CD8-positive, alpha-beta memory T cell (primary cell): ENCODE results near the gene ITGB4. TPM values are rescaled to one million over a fixed set of nuclear protein-coding genes. Genes with fewer than 3 reads are reported as not detected.

Experiments
- CTCF ChIA-PET: fragments of 350-600 bp; sonication (Branson Sonifier 250); formaldehyde crosslinking; loops from one replicate; lab custom pipeline; 2021; ENCODE audit warnings: antibody characterized with exemption; lab: Charles Lee
- POLR2A ChIA-PET: fragments of 350-600 bp; sonication (Branson Sonifier 250); formaldehyde crosslinking; loops from one replicate; lab custom pipeline; 2021; ENCODE audit warnings: antibody characterized with exemption; lab: Charles Lee
- DNase-seq, 5 donors: peaks; one replicate each; pipeline versions ENCODE4 v3.0.0 to v3.0.0-alpha.2; 2020 to 2022; ENCODE audit warnings: mixed read lengths in 1 of 5
- H3K27ac ChIP-seq: one replicate; pipeline ENCODE4 v1.7.0; 2013; ENCODE audit warnings: low read depth, mild to moderate bottlenecking, low read length, moderate library complexity
- H3K27me3 ChIP-seq: 2 replicates; pipeline ENCODE4 v1.7.0; 2013; ENCODE audit warnings: low read length, mild to moderate bottlenecking; ENCODE audit not compliant: insufficient read depth, poor library complexity, severe bottlenecking
- H3K36me3 ChIP-seq: 2 replicates; pipeline ENCODE4 v1.7.0; 2013; ENCODE audit warnings: mild to moderate bottlenecking, low read length, moderate library complexity; ENCODE audit not compliant: insufficient read depth
- H3K4me1 ChIP-seq: 2 replicates; pipeline ENCODE4 v1.7.0; 2013; ENCODE audit warnings: mild to moderate bottlenecking, low read length, moderate library complexity; ENCODE audit not compliant: insufficient read depth
- H3K4me3 ChIP-seq: 2 replicates; pipeline ENCODE4 v1.7.0; 2013; ENCODE audit warnings: mild to moderate bottlenecking, low read length
- H3K9me3 ChIP-seq: 2 replicates; pipeline ENCODE4 v1.7.0; 2013; ENCODE audit warnings: mild to moderate bottlenecking, low read length
- H3K27ac Mint-ChIP-seq, 8 donors: one replicate each; pipeline ENCODE4 v1.8.0; 2020 to 2021; ENCODE audit warnings: mixed read lengths in 8 of 8, mild to moderate bottlenecking in 6 of 8, inconsistent platforms in 3 of 8, moderate library complexity in 3 of 8
- H3K27me3 Mint-ChIP-seq, 2 donors: one replicate each; pipeline ENCODE4 v1.8.0; 2020 to 2021; ENCODE audit warnings: mixed read lengths in 2 of 2, mild to moderate bottlenecking in 1 of 2, moderate library complexity in 1 of 2
- H3K36me3 Mint-ChIP-seq, 3 donors: one replicate each; pipeline ENCODE4 v1.8.0; 2020 to 2021; ENCODE audit warnings: mixed read lengths in 3 of 3, inconsistent platforms in 1 of 3, mild to moderate bottlenecking in 1 of 3
- H3K4me1 Mint-ChIP-seq, 3 donors: one replicate each; pipeline ENCODE4 v1.8.0; 2020 to 2021; ENCODE audit warnings: mixed read lengths in 3 of 3, inconsistent platforms in 1 of 3, mild to moderate bottlenecking in 1 of 3
- H3K4me3 Mint-ChIP-seq, 7 donors: one replicate each; pipeline ENCODE4 v1.8.0; 2020 to 2021; ENCODE audit warnings: mixed read lengths in 7 of 7, mild to moderate bottlenecking in 6 of 7, moderate library complexity in 4 of 7, inconsistent platforms in 2 of 7
- H3K9me3 Mint-ChIP-seq, 5 donors: one replicate each; pipeline ENCODE4 v1.8.0; 2020 to 2022; ENCODE audit warnings: mixed read lengths in 5 of 5, mild to moderate bottlenecking in 3 of 5, moderate library complexity in 2 of 5, inconsistent platforms in 1 of 5
- polyA plus RNA-seq: library from polyadenylated mRNA; unstranded; fragments of 300-500 nt; fragmentation: Illumina TruSeq; gene quantifications from one replicate; pipeline ENCODE4 v1.2.3, GENCODE V29; 2021
- total RNA-seq, 2 experiments: library from RNA; stranded (reverse); gene quantifications; one replicate each; pipeline ENCODE4 v1.2.3, GENCODE V29; 2021

Gene ITGB4
- total and polyA plus RNA-seq, 3 experiments from 2014 or later, result 1.5 to 2.1 (median 1.8) TPM

DNA sequence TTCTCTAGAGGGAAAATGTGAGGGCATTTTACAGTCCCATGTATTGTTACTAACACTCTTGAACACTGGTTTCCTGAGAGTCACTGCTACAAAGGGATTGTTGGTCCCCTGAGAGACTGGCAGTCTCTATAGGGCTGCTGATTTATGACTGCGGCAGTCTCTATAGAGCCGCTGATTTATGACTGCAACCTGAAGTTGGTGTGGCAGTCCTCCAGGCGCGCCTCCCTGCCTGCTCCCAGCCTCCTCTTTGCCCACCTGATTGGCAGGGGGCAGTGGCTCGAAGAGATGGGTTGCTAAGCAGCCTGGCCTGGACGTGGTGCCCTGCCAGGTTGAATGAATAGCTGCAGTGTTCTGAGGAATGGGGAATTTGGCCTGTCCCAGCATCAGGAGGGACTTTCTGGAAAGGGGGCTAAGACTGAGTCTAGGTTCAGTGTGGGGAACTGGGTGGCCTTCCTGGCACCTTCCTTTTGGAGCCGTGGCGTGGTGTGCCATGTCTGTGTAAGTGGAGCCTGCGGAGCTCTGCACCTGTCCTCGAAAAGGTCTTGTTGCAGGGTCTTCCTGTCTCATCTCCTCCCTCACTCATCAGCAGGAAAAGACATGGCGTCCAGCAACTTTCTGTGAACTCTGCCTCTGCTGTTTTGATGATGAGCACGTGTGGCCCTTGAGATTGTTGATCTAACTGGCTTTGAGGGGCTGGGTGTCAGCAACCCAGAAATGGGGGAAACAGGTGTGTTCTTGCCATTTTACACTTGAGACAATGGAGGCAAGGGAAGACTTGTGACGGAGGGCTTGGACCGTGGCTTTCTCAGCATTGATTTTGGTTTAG, 29.2 kb upstream of the ITGB4 start:
- Mint-ChIP-seq H3K9me3 (no peaks in the 10 kb centered on the region), H3K4me3 (peak overlapping the region in 2 of 7 donors; percentile 28 to 48), H3K27ac (peak overlapping the region in 1 of 8 donors; percentile 63), H3K36me3 (peaks cover 0 to 79% (median 8%) of the 10 kb centered on the region in 3 donors), H3K27me3 (no peaks in the 10 kb centered on the region), H3K4me1 (peaks cover 34 to 46% (median 46%) of the 10 kb centered on the region in 3 donors)
- Histone ChIP-seq H3K27ac (no peak overlapping the region), H3K4me1 (peaks cover 42% of the 10 kb centered on the region), H3K9me3 (no peaks in the 10 kb centered on the region), H3K27me3 (no peaks in the 10 kb centered on the region), H3K4me3 (no peak overlapping the region), H3K36me3 (peaks cover 45% of the 10 kb centered on the region)
- DNase-seq, result no peak
- ChIA-PET POLR2A (no interaction called here), CTCF (interaction anchor here (0.9 to 1.1 kb wide), 2 partner anchors 8 to 59 kb away, joined by 3 to 5 read pairs; partner anchors contain the start of gene SMIM5)

DNA sequence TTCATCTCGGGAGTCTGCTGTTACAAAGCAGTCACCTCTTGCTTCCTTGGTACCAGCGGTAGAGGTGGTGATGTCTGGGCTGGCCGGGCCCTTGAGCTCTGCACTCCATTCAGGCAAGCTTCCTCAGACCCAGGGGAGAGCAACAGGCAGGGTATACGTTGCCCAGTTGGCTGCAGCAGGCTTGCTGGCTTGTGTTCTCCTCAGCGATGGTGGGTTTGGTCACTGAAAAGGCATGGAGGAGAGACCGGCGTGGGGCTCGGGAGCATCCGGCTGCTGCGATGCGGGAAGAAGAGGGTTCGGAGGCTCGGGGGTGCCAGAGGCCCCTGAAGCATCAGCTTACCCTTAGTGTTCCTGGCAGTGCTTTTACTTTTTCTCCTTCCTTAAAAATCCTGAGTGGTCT, 28.3 kb upstream of the ITGB4 start:
- Histone ChIP-seq H3K36me3 (peaks cover 45% of the 10 kb centered on the region), H3K27ac (no peak overlapping the region), H3K4me3 (no peak overlapping the region), H3K4me1 (peaks cover 36% of the 10 kb centered on the region), H3K9me3 (no peaks in the 10 kb centered on the region), H3K27me3 (no peaks in the 10 kb centered on the region)
- POLR2A ChIA-PET, result no interaction called here
- no peak overlapping the region for H3K27ac Mint-ChIP-seq
- no peak for DNase-seq
- no peaks in the 10 kb centered on the region for H3K9me3 Mint-ChIP-seq
- H3K4me3 Mint-ChIP-seq, result no peak overlapping the region
- CTCF ChIA-PET, result interaction anchor here (0.9 to 1.1 kb wide), 2 partner anchors 9 to 60 kb away, joined by 3 to 5 read pairs; partner anchors contain the start of gene SMIM5
- no peaks in the 10 kb centered on the region for H3K27me3 Mint-ChIP-seq
- H3K36me3 Mint-ChIP-seq, result peaks cover 0 to 82% (median 6%) of the 10 kb centered on the region in 3 donors
- H3K4me1 Mint-ChIP-seq, result peaks cover 33 to 47% (median 41%) of the 10 kb centered on the region in 3 donors

GRCh38 chr17:75693500-75694481, 27.5 kb upstream of the ITGB4 start:
- Histone ChIP-seq H3K4me3 (no peak overlapping the region), H3K27me3 (no peaks in the 10 kb centered on the region), H3K27ac (no peak overlapping the region), H3K4me1 (peaks cover 28% of the 10 kb centered on the region), H3K36me3 (peaks cover 45% of the 10 kb centered on the region), H3K9me3 (no peaks in the 10 kb centered on the region)
- H3K4me1 Mint-ChIP-seq, result peaks cover 28 to 39% (median 34%) of the 10 kb centered on the region in 3 donors
- H3K27ac Mint-ChIP-seq, result peak overlapping the region in 1 of 8 donors; percentile 50
- CTCF ChIA-PET, result interaction anchor here (1.1 to 1.3 kb wide), 2 partner anchors 10 to 54 kb away, joined by 3 read pairs; no protein-coding TSS in a partner anchor
- H3K4me3 Mint-ChIP-seq, result no peak overlapping the region
- no peaks in the 10 kb centered on the region for H3K27me3 Mint-ChIP-seq
- H3K36me3 Mint-ChIP-seq, result peaks cover 0 to 84% (median 7%) of the 10 kb centered on the region in 3 donors
- no peaks in the 10 kb centered on the region for H3K9me3 Mint-ChIP-seq
- POLR2A ChIA-PET, result no interaction called here
- no peak for DNase-seq

GRCh38 chr17:75694536-75694935, 26.7 kb upstream of the ITGB4 start:
- Mint-ChIP-seq H3K27ac (no peak overlapping the region), H3K9me3 (no peaks in the 10 kb centered on the region), H3K27me3 (no peaks in the 10 kb centered on the region), H3K36me3 (peaks cover 0 to 86% (median 8%) of the 10 kb centered on the region in 3 donors), H3K4me3 (no peak overlapping the region), H3K4me1 (peaks cover 22 to 31% (median 26%) of the 10 kb centered on the region in 3 donors)
- no peaks in the 10 kb centered on the region for H3K27me3 ChIP-seq
- H3K9me3 ChIP-seq, result no peaks in the 10 kb centered on the region
- H3K4me3 ChIP-seq, result no peak overlapping the region
- ChIA-PET POLR2A (no interaction called here), CTCF (interaction anchor here (1.3 kb wide), 1 partner anchor 54 kb away, joined by 3 read pairs; no protein-coding TSS in a partner anchor)
- DNase-seq, result no peak
- H3K4me1 ChIP-seq, result peaks cover 21% of the 10 kb centered on the region
- no peak overlapping the region for H3K27ac ChIP-seq
- H3K36me3 ChIP-seq, result peaks cover 46% of the 10 kb centered on the region

GRCh38 chr17:75695141-75695829, 26.0 kb upstream of the ITGB4 start:
- Histone ChIP-seq H3K27ac (no peak overlapping the region), H3K4me3 (no peak overlapping the region), H3K4me1 (peaks cover 14% of the 10 kb centered on the region), H3K27me3 (no peaks in the 10 kb centered on the region), H3K36me3 (peaks cover 54% of the 10 kb centered on the region), H3K9me3 (no peaks in the 10 kb centered on the region)
- Mint-ChIP-seq H3K9me3 (no peaks in the 10 kb centered on the region), H3K27me3 (no peaks in the 10 kb centered on the region), H3K27ac (peak overlapping the region in 1 of 8 donors; percentile 25), H3K4me1 (peaks cover 18 to 26% (median 21%) of the 10 kb centered on the region in 3 donors), H3K36me3 (peaks cover 0 to 90% (median 12%) of the 10 kb centered on the region in 3 donors), H3K4me3 (no peak overlapping the region)
- no peak for DNase-seq
- CTCF ChIA-PET, result no interaction called here
- POLR2A ChIA-PET, result no interaction called here

DNA sequence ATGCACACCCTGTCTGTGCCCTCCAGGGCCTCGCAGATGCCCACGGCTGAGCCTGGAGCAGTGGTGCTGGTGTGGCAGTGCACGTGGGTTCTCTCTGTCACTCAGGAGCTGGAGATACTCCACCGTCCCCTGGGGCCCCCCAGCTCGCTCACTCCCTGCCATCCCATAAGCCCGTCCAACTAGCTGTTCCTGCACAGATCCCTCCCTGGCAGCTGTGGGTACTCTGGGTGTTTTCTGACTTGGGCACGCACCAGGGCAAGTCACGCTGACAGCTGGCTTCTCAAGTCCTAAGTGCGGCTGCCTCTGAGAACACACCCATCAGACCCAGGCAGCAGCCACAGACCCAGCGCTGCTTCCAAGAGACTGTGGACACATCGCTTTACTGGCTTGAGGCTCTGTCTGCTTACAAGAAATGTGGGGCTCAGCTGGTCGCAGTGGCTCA, 25.4 kb upstream of the ITGB4 start:
- ChIA-PET POLR2A (no interaction called here), CTCF (no interaction called here)
- Mint-ChIP-seq H3K9me3 (no peaks in the 10 kb centered on the region), H3K36me3 (peaks cover 0 to 90% (median 16%) of the 10 kb centered on the region in 3 donors), H3K27ac (no peak overlapping the region), H3K4me1 (peaks cover 13 to 20% (median 15%) of the 10 kb centered on the region in 3 donors), H3K27me3 (no peaks in the 10 kb centered on the region), H3K4me3 (no peak overlapping the region)
- peaks cover 59% of the 10 kb centered on the region for H3K36me3 ChIP-seq
- no peak overlapping the region for H3K27ac ChIP-seq
- H3K9me3 ChIP-seq, result no peaks in the 10 kb centered on the region
- H3K4me3 ChIP-seq, result no peak overlapping the region
- no peaks in the 10 kb centered on the region for H3K27me3 ChIP-seq
- no peak for DNase-seq
- peaks cover 9% of the 10 kb centered on the region for H3K4me1 ChIP-seq

DNA sequence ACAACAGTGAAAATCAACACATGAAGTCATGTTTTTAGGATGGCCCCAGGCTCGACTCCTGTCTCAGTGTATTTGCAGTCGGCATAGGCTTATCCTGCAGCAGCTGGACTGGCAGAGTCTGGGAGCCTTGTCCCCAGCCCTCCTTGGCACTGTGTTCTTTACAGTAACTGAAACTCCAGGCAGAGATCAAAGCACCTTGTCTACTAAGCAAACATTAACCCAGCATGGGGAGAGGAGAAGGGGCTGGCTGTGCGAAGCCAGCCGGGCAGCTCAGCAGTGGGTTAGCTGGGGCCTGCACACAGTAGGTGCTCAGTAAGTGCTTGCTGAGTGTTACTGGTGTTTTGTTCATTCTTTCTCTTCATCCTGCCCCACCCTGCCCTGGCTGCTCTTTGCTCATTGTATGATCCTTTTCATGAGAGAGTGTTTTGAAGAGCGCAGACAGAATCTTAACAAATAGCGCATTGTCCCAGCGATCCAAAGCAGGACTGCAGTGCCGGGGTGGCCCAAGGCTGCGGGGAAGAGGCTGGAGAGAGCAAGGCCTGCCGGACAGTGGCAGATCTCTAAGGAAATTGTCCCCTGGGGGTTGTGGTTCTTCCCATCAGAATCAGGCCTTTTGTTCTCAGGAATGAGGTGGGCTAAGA, 23.5 kb upstream of the ITGB4 start:
- no peaks in the 10 kb centered on the region for H3K4me1 ChIP-seq
- no peak for DNase-seq
- Mint-ChIP-seq H3K27ac (peak overlapping the region in 2 of 8 donors; percentile 17 to 59), H3K27me3 (no peaks in the 10 kb centered on the region), H3K36me3 (peaks cover 6 to 91% (median 24%) of the 10 kb centered on the region in 3 donors), H3K9me3 (no peaks in the 10 kb centered on the region), H3K4me3 (no peak overlapping the region), H3K4me1 (peaks cover 3 to 6% (median 4%) of the 10 kb centered on the region in 3 donors)
- H3K9me3 ChIP-seq, result no peaks in the 10 kb centered on the region
- H3K4me3 ChIP-seq, result no peak overlapping the region
- POLR2A ChIA-PET, result no interaction called here
- H3K27me3 ChIP-seq, result no peaks in the 10 kb centered on the region
- H3K36me3 ChIP-seq, result peaks cover 64% of the 10 kb centered on the region
- CTCF ChIA-PET, result interaction anchor here (0.8 kb wide), 1 partner anchor 52 kb away, joined by 4 read pairs; no protein-coding TSS in a partner anchor
- no peak overlapping the region for H3K27ac ChIP-seq
